PC-3 (cell line): ENCODE results near the gene MAPK9. TPM values are rescaled to one million over a fixed set of nuclear protein-coding genes. Genes with fewer than 3 reads are reported as not detected.

Experiments
- ATAC-seq: fragments of 200-7000 bp; cut with Tn5 transposase; 2 replicates; pipeline ENCODE4 v1.9.1; 2020; ENCODE audit warnings: mild to moderate bottlenecking, moderate library complexity
- BruUV-seq: library from RNA; stranded (reverse); fragments of 400-500 nt; replicated peaks from 2 replicates; lab custom pipeline; 2021; lab: Mats Ljungman, UMichigan
- CTCF ChIA-PET: fragments of 300-600 bp; sonication (Branson Sonifier 250); formaldehyde crosslinking; loops from one replicate; lab custom pipeline; 2022; ENCODE audit warnings: antibody characterized with exemption; lab: Charles Lee
- POLR2A ChIA-PET: fragments of 300-600 bp; sonication (Branson Sonifier 250); formaldehyde crosslinking; loops from one replicate; lab custom pipeline; 2022; ENCODE audit warnings: antibody characterized with exemption; ENCODE audit not compliant: unreplicated experiment; lab: Charles Lee
- DNase-seq: peaks from one replicate; pipeline ENCODE4 v3.0.0-alpha.2; 2015
- H2AFZ ChIP-seq: fragments of 300-600 bp; sonication (generic); 2 replicates; pipeline ENCODE4 v1.6.0; 2016; ENCODE audit warnings: antibody characterized with exemption, low read length
- H3F3A ChIP-seq: fragments of 300-600 bp; sonication (generic); one replicate; pipeline ENCODE4 v1.6.0; 2017; ENCODE audit warnings: antibody characterized with exemption, low read length, control low read depth, mild to moderate bottlenecking; ENCODE audit not compliant: unreplicated experiment
- H3K27ac ChIP-seq: fragments of 300-600 bp; sonication (generic); 2 replicates; pipeline ENCODE4 v1.5.1; 2016; ENCODE audit warnings: mild to moderate bottlenecking, low read length
- H3K27me3 ChIP-seq: fragments of 300-600 bp; sonication (generic); 2 replicates; pipeline ENCODE4 v1.6.1; 2016; ENCODE audit warnings: low read length, mixed read lengths
- H3K36me3 ChIP-seq: fragments of 300-600 bp; sonication (generic); 2 replicates; pipeline ENCODE4 v1.6.1; 2016; ENCODE audit warnings: low read depth, mixed run types, low read length, mixed read lengths
- H3K4me1 ChIP-seq: fragments of 300-600 bp; sonication (generic); 2 replicates; pipeline ENCODE4 v1.5.1; 2016; ENCODE audit warnings: low read length; ENCODE audit not compliant: insufficient read depth
- H3K4me2 ChIP-seq: fragments of 300-600 bp; sonication (generic); 2 replicates; pipeline ENCODE4 v1.6.0; 2016; ENCODE audit warnings: low read length
- H3K4me3 ChIP-seq: fragments of 300-600 bp; sonication (generic); 2 replicates; pipeline ENCODE4 v1.5.1; 2016; ENCODE audit warnings: mild to moderate bottlenecking, low read length, mixed read lengths
- H3K79me2 ChIP-seq: fragments of 300-600 bp; sonication (generic); 2 replicates; pipeline ENCODE4 v1.6.1; 2017; ENCODE audit warnings: low read length, mixed read lengths
- H3K9ac ChIP-seq: fragments of 300-600 bp; sonication (generic); 2 replicates; pipeline ENCODE4 v1.6.0; 2016; ENCODE audit warnings: mild to moderate bottlenecking, low read length
- H3K9me2 ChIP-seq: fragments of 300-600 bp; sonication (generic); replicated peaks from 2 replicates; pipeline ENCODE4 v1.6.1; 2016; ENCODE audit warnings: mixed run types, low read length, mixed read lengths
- H3K9me3 ChIP-seq: fragments of 300-600 bp; sonication (generic); 2 replicates; pipeline ENCODE4 v1.6.1; 2016; ENCODE audit warnings: low read length, mixed read lengths
- H4K20me1 ChIP-seq: fragments of 300-600 bp; sonication (generic); 2 replicates; pipeline ENCODE4 v1.6.1; 2016; ENCODE audit warnings: low read length, mixed read lengths
- EZH2 ChIP-seq: fragments of 300-600 bp; sonication (generic); IDR thresholded peaks from one replicate; pipeline ENCODE4 v1.6.1; 2017; ENCODE audit warnings: antibody characterized with exemption, mild to moderate bottlenecking, low read length; ENCODE audit not compliant: unreplicated experiment
- EZH2phosphoT487 ChIP-seq: fragments of 300-600 bp; sonication (generic); IDR thresholded peaks from 2 replicates; pipeline ENCODE4 v1.6.1; 2018; ENCODE audit warnings: mild to moderate bottlenecking, antibody characterized with exemption, low read length, borderline replicate concordance
- intact Hi-C: fragments of 100-400 bp; cut with micrococcal nuclease; formaldehyde crosslinking; loops from 2 replicates; pipeline ENCODE4 v1.9.0; 2023
- total RNA-seq: library from RNA; depleted of rRNA; stranded (reverse); fragments of >200 nt; gene quantifications from 2 replicates; pipeline ENCODE4 v1.2.3, GENCODE V29; 2014
- TF ChIP-seq, protein P1 (sequence below): fragments of 300-600 bp; sonication (generic); conservative IDR thresholded peaks from 2 replicates; pipeline ENCODE4 v1.5.1; 2017; ENCODE audit warnings: antibody characterized with exemption, low read depth, mild to moderate bottlenecking, low read length

MAPK9 gene
- total RNA-seq, 1 experiment from 2014 or later = 26.5 TPM

DNA sequence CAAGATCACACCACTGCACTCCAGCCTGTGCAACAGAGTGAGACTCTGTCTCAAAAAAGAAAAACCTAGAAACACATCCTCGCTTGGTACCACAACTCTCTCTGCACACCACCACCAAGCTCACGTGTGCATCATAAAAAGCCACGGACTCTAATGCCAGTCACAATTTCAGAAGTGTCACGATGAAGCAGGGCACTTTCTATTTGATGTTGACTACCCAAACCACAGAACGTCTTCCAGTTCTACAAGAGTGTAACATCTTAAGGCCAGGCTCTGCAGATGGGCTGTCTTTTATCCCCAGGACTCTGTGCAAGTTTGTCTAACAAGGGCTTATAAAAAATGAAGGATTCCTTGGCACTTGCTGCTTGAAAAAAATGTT lies 38.4 kb upstream of the MAPK9 start:
- Histone ChIP-seq H2AFZ (no peak overlapping the region), H3K4me1 (peaks cover 43% of the 10 kb centered on the region), H3K9me3 (no peaks in the 10 kb centered on the region), H3K9me2 (no peaks in the 10 kb centered on the region), H3K9ac (peak overlapping the region; percentile 65), H3K4me3 (peak overlapping the region; percentile 53), H3K79me2 (no peaks in the 10 kb centered on the region), H3K27ac (peak overlapping the region; percentile 92), H3F3A (peaks cover 3% of the 10 kb centered on the region), H3K4me2 (peak overlapping the region; percentile 85), H4K20me1 (no peaks in the 10 kb centered on the region), H3K27me3 (no peaks in the 10 kb centered on the region), H3K36me3 (no peaks in the 10 kb centered on the region)
- intact Hi-C loops = loop anchor here (2.0 to 5.0 kb wide), 2 partner anchors 37 to 142 kb away; partner anchors contain the start of gene MAPK9
- ATAC-seq (no peak), DNase-seq (no peak)
- no peak for TF ChIP-seq EZH2
- no peak for TF ChIP-seq EZH2phosphoT487
- TF ChIP-seq, protein P1, sequence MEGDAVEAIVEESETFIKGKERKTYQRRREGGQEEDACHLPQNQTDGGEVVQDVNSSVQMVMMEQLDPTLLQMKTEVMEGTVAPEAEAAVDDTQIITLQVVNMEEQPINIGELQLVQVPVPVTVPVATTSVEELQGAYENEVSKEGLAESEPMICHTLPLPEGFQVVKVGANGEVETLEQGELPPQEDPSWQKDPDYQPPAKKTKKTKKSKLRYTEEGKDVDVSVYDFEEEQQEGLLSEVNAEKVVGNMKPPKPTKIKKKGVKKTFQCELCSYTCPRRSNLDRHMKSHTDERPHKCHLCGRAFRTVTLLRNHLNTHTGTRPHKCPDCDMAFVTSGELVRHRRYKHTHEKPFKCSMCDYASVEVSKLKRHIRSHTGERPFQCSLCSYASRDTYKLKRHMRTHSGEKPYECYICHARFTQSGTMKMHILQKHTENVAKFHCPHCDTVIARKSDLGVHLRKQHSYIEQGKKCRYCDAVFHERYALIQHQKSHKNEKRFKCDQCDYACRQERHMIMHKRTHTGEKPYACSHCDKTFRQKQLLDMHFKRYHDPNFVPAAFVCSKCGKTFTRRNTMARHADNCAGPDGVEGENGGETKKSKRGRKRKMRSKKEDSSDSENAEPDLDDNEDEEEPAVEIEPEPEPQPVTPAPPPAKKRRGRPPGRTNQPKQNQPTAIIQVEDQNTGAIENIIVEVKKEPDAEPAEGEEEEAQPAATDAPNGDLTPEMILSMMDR = no peak
- ChIA-PET CTCF (no interaction called here), POLR2A (no interaction called here)
- BruUV-seq = no TSS peak

DNA sequence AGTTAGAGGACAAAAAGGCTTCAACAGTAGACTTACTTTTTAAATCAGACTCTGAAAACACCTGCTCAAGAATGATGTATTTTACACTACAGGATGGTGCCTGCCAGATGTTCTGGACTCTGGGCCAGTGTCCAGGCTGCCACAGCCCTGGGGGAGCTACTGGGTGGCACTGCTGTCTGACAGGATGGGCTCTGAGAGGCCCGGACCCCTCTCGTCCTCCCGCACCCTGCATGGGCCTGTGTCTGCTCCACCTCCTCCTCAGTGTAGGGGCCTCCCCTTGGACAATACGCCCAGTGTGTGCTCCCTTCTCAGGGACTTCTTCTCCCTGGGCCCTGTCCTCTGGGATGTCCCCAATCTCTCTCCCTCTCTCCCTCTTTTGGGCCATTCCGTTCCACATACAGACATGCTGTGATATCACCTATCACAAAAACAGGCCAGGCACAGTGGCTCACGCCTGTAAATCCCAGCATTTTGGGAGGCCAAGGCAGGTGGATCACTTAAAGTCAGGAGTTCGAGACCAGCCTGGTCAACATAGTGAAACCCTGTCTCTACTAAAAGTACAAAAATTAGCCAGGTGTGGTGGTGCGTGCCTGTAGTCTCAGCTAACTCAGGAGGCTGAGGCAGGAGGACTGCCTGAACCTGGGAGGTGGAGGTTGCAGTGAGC lies 37.9 kb upstream of the MAPK9 start:
- H3K4me3 ChIP-seq = no peak overlapping the region
- ChIA-PET POLR2A (no interaction called here), CTCF (no interaction called here)
- peaks cover 3% of the 10 kb centered on the region for H3F3A ChIP-seq
- TF ChIP-seq, protein P1 = no peak
- no peak for TF ChIP-seq EZH2phosphoT487
- no peak for TF ChIP-seq EZH2
- no peak for ATAC-seq
- H4K20me1 ChIP-seq = no peaks in the 10 kb centered on the region
- no peaks in the 10 kb centered on the region for H3K9me2 ChIP-seq
- no peaks in the 10 kb centered on the region for H3K79me2 ChIP-seq
- no peak overlapping the region for H2AFZ ChIP-seq
- H3K4me1 ChIP-seq = peaks cover 43% of the 10 kb centered on the region
- peak overlapping the region; percentile 85 for H3K4me2 ChIP-seq
- intact Hi-C loops = loop anchor here (2.0 to 5.0 kb wide), 2 partner anchors 37 to 143 kb away; partner anchors contain the start of gene MAPK9
- BruUV-seq = no TSS peak
- H3K36me3 ChIP-seq = no peaks in the 10 kb centered on the region
- no peaks in the 10 kb centered on the region for H3K9me3 ChIP-seq
- no peaks in the 10 kb centered on the region for H3K27me3 ChIP-seq
- peak overlapping the region; percentile 92 for H3K27ac ChIP-seq
- DNase-seq = no peak
- H3K9ac ChIP-seq = peak overlapping the region; percentile 65; the same call in 1 of the 2 replicates

DNA sequence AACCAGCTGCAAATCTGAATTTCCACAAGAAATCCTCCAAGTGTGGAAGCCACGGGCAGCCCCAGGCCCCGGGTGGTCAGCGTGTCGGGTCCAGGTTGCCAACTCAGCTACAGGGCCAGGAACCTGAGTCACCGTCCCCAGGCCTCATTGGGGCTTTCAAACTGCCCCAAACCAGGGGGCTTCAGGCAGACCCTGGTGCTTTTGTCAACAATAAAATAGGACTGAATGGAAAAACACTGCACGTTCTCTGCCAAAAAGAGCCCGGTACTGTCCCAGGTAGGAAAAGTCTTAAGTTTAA lies 37.2 kb upstream of the MAPK9 start:
- Histone ChIP-seq H4K20me1 (no peaks in the 10 kb centered on the region), H3K9me3 (no peaks in the 10 kb centered on the region), H3K79me2 (no peaks in the 10 kb centered on the region), H3K4me2 (no peak overlapping the region), H3K36me3 (no peaks in the 10 kb centered on the region), H3F3A (peaks cover 3% of the 10 kb centered on the region), H2AFZ (no peak overlapping the region), H3K27me3 (no peaks in the 10 kb centered on the region), H3K27ac (no peak overlapping the region), H3K9me2 (no peaks in the 10 kb centered on the region), H3K9ac (no peak overlapping the region), H3K4me3 (no peak overlapping the region), H3K4me1 (peaks cover 38% of the 10 kb centered on the region)
- CTCF ChIA-PET = interaction anchor here (0.6 to 1.3 kb wide), 5 partner anchors 10 to 102 kb away, joined by 3 to 23 read pairs (median 4); no protein-coding TSS in a partner anchor
- DNase-seq (no peak), ATAC-seq (no peak)
- no TSS peak for BruUV-seq
- TF ChIP-seq, protein P1 = no peak
- POLR2A ChIA-PET = no interaction called here
- intact Hi-C loops = no loop called here
